ENCODE measurements around the gene CD81.

DNA sequence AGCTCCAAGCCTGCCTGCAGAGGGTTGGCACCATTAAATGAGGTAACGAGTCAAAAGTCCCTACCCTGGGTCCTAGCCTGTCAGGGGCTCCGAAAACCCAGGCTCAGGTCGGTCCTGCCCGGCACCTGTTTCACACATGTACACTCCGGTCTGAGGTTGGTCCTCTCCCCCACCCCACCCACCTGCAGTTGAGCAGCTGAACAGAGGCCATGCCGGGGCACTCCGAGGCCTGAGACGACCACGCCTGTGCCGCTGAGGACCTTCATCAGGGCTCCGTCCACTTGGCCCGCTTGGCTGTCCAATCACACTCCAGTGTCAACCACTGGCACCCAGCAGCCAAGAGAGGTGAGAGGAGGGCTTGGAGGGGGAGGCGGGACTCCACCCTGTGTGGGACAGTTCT lies 25.0 kb downstream of the CD81 start:
- TF ChIP-seq, protein P1, sequence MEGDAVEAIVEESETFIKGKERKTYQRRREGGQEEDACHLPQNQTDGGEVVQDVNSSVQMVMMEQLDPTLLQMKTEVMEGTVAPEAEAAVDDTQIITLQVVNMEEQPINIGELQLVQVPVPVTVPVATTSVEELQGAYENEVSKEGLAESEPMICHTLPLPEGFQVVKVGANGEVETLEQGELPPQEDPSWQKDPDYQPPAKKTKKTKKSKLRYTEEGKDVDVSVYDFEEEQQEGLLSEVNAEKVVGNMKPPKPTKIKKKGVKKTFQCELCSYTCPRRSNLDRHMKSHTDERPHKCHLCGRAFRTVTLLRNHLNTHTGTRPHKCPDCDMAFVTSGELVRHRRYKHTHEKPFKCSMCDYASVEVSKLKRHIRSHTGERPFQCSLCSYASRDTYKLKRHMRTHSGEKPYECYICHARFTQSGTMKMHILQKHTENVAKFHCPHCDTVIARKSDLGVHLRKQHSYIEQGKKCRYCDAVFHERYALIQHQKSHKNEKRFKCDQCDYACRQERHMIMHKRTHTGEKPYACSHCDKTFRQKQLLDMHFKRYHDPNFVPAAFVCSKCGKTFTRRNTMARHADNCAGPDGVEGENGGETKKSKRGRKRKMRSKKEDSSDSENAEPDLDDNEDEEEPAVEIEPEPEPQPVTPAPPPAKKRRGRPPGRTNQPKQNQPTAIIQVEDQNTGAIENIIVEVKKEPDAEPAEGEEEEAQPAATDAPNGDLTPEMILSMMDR (IDR thresholded peaks at IDR 0.05): no peak
- TF ChIP-seq POLR2AphosphoS5 (IDR thresholded peaks at IDR 0.05): no peak

Data from transverse colon (tissue), 4 donors.